ENCODE data around the gene AK5.

AK5 gene

DNA sequence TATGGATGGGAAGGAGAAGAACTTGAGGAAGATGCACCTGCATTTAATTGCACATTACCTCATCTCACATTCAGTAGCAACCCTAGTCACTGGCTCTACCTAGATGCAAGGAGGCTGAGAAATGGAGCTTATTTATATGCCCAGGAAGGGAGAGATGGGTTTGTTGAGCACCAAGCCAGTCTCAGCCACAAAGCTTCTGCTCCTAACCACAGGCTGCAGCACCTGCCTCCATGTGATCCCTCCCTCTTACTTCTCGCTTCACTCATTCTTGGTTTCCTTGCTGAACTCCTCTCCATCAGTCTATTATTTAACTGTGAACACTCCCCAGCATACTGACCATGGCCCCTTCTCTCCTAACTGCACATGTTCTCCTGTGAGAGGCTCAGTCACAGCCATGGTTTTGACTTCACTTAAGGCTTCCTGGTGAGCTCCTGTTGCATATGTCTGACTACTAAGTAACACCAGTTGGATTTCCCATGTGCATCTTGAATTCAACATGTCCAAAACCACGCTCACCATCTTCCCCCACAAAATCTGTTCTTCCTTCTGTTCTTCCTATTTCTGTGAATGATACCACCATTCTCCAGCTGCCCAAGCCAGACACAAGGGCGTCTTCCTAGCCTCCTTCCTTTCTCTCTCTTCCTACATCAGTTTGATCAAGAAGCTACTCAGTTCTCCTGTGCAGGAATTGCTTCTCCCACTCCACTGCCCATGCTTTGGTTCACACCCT, 139.8 kb downstream of the AK5 start:
- DNase-seq (ENCODE audit: low read depth), result peak; percentile 25
- TF ChIP-seq, protein P1, sequence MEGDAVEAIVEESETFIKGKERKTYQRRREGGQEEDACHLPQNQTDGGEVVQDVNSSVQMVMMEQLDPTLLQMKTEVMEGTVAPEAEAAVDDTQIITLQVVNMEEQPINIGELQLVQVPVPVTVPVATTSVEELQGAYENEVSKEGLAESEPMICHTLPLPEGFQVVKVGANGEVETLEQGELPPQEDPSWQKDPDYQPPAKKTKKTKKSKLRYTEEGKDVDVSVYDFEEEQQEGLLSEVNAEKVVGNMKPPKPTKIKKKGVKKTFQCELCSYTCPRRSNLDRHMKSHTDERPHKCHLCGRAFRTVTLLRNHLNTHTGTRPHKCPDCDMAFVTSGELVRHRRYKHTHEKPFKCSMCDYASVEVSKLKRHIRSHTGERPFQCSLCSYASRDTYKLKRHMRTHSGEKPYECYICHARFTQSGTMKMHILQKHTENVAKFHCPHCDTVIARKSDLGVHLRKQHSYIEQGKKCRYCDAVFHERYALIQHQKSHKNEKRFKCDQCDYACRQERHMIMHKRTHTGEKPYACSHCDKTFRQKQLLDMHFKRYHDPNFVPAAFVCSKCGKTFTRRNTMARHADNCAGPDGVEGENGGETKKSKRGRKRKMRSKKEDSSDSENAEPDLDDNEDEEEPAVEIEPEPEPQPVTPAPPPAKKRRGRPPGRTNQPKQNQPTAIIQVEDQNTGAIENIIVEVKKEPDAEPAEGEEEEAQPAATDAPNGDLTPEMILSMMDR (IDR thresholded peaks at IDR 0.05; ENCODE audit: insufficient read depth, low read depth, low read length, missing control alignments), result no peak
- no peak overlapping the region for H3K4me3 ChIP-seq (ENCODE audit: low read depth, low read length)

DNA sequence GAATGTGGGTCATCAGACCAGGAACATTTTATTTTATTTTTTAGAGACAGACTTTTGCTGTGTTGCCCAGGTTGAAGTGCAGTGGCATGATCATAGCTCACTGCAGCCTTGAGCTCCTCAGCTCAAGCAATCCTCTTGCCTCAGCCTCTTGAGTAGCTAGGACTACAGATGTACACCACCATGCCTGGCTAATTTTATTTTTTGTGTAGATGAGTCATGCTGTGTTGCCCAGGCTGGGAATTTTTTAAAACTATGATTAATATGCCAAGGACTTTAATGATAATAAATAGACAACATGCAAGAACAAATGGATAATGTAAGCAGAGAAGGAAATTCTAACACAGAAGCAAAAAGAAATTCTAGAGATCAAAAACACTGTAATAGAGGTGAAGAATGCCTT, 142.4 kb downstream of the AK5 start:
- TF ChIP-seq, protein P1 (IDR thresholded peaks at IDR 0.05; ENCODE audit: insufficient read depth, low read depth, low read length, missing control alignments), result no peak

GRCh38 chr1:77428068-77428467, 146.2 kb downstream of the AK5 start:
- no peak overlapping the region for H3K4me3 ChIP-seq (ENCODE audit: low read depth, low read length)
- TF ChIP-seq, protein P1 (IDR thresholded peaks at IDR 0.05; ENCODE audit: insufficient read depth, low read depth, low read length, missing control alignments), result no peak
- DNase-seq (ENCODE audit: low read depth), result no peak

More for the DNA sequence above, 142.4 kb downstream of the AK5 start:
- H3K4me3 ChIP-seq (ENCODE audit: low read depth, low read length), result no peak overlapping the region
- DNase-seq (ENCODE audit: low read depth), result no peak

- TF ChIP-seq, protein P1 (IDR thresholded peaks at IDR 0.05; ENCODE audit: insufficient read depth, low read depth, low read length, missing control alignments), result no peak
- DNase-seq (ENCODE audit: low read depth), result no peak
- H3K4me3 ChIP-seq (ENCODE audit: low read depth, low read length), result no peak overlapping the region
Measured at GRCh38 chr1:77430966-77431690, 149.3 kb downstream of the AK5 start.

GRCh38 chr1:77433934-77434333, 152.1 kb downstream of the AK5 start:
- TF ChIP-seq, protein P1 (IDR thresholded peaks at IDR 0.05; ENCODE audit: insufficient read depth, low read depth, low read length, missing control alignments), result no peak
- no peak overlapping the region for H3K4me3 ChIP-seq (ENCODE audit: low read depth, low read length)
- no peak for DNase-seq (ENCODE audit: low read depth)

DNA sequence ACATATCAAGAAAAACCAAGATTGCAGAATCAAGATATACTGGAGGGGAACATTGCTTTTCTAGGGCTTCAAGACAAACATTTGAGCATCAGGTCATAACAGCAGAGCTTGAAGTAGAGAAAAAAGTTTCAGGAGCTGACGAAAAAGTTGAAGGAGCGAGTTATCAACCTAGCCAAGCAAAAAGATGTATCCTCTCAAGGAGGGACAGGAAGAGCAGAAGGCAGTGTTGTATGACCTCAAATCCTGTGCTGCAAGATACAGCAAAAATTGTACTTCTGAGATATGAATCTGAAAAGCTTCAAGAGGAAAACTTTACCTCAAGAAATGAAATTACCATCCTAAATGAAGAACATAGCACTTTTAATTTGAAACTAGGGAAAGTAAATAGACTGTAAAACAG, 153.1 kb downstream of the AK5 start:
- no peak for DNase-seq (ENCODE audit: low read depth)
- no peak overlapping the region for H3K4me3 ChIP-seq (ENCODE audit: low read depth, low read length)
- TF ChIP-seq, protein P1 (IDR thresholded peaks at IDR 0.05; ENCODE audit: insufficient read depth, low read depth, low read length, missing control alignments), result no peak

Measured in GM12865 (cell line).